Nephron progenitor cell (in vitro differentiated cells): Measurements from ENCODE around the gene CIAO2A.
"Not testable (repeated sequence)": the region's sequence is repeated elsewhere in the genome, so short reads cannot be mapped to it uniquely, and the experiment has no call there.

Source experiments
- DNase-seq: peaks from one replicate; pipeline ENCODE4 v3.0.0; 2021
- H3K27ac Mint-ChIP-seq: 2 replicates; pipeline ENCODE4 v1.8.0; 2021; ENCODE audit warnings: mild to moderate bottlenecking, moderate library complexity, mixed read lengths
- H3K27me3 Mint-ChIP-seq: 2 replicates; pipeline ENCODE4 v1.8.0; 2021; ENCODE audit warnings: mild to moderate bottlenecking, low read depth, mixed read lengths; ENCODE audit not compliant: poor library complexity
- H3K36me3 Mint-ChIP-seq: 2 replicates; pipeline ENCODE4 v1.8.0; 2021; ENCODE audit warnings: low read depth, mixed read lengths
- H3K4me1 Mint-ChIP-seq: 2 replicates; pipeline ENCODE4 v1.8.0; 2021; ENCODE audit warnings: mixed read lengths
- H3K4me3 Mint-ChIP-seq: 2 replicates; pipeline ENCODE4 v1.8.0; 2021; ENCODE audit warnings: mild to moderate bottlenecking, moderate library complexity, mixed read lengths
- H3K9me3 Mint-ChIP-seq: 2 replicates; pipeline ENCODE4 v1.8.0; 2021; ENCODE audit warnings: mild to moderate bottlenecking, moderate library complexity, mixed read lengths
- CTCF ChIP-seq: fragments of 200-600 bp; sonication (generic); IDR thresholded peaks from 2 replicates; pipeline ENCODE4 v1.5.0; 2021; ENCODE audit warnings: antibody characterized with exemption

CIAO2A gene

GRCh38 chr15:64117759-64118487 is 24.3 kb upstream of the CIAO2A start:
- TF ChIP-seq CTCF: no peak
- Mint-ChIP-seq H3K27me3 (no peaks in the 10 kb centered on the region), H3K27ac (no peak overlapping the region), H3K4me3 (no peak overlapping the region), H3K9me3 (no peaks in the 10 kb centered on the region), H3K36me3 (peaks cover 59% of the 10 kb centered on the region), H3K4me1 (peaks cover 7% of the 10 kb centered on the region)
- no peak for DNase-seq

GRCh38 chr15:64112904-64113303 is 19.3 kb upstream of the CIAO2A start:
- Mint-ChIP-seq H3K27ac (peak overlapping the region; percentile 62), H3K36me3 (peaks cover 41% of the 10 kb centered on the region)
- no peak for TF ChIP-seq CTCF

GRCh38 chr15:64112073-64112772 is 18.6 kb upstream of the CIAO2A start:
- Mint-ChIP-seq H3K27ac (peak overlapping the region; percentile 62), H3K9me3 (no peaks in the 10 kb centered on the region), H3K27me3 (no peaks in the 10 kb centered on the region), H3K4me1 (peaks cover 29% of the 10 kb centered on the region), H3K4me3 (no peak overlapping the region), H3K36me3 (peaks cover 38% of the 10 kb centered on the region)
- no peak for TF ChIP-seq CTCF
- no peak for DNase-seq

More at GRCh38 chr15:64112904-64113303, 19.3 kb upstream of the CIAO2A start:
- H3K27me3 Mint-ChIP-seq: no peaks in the 10 kb centered on the region
- DNase-seq: no peak
- H3K9me3 Mint-ChIP-seq: no peaks in the 10 kb centered on the region
- H3K4me1 Mint-ChIP-seq: peaks cover 29% of the 10 kb centered on the region
- no peak overlapping the region for H3K4me3 Mint-ChIP-seq

GRCh38 chr15:64111679-64112050 is 18.0 kb upstream of the CIAO2A start:
- peak overlapping the region; percentile 62 for H3K27ac Mint-ChIP-seq

GRCh38 chr15:64110950-64111678 is 17.5 kb upstream of the CIAO2A start:
- DNase-seq: no peak
- peak overlapping the region; percentile 62 for H3K27ac Mint-ChIP-seq

More at GRCh38 chr15:64111679-64112050, 18.0 kb upstream of the CIAO2A start:
- no peak for DNase-seq
- peaks cover 29% of the 10 kb centered on the region for H3K4me1 Mint-ChIP-seq
- TF ChIP-seq CTCF: no peak
- no peak overlapping the region for H3K4me3 Mint-ChIP-seq
- no peaks in the 10 kb centered on the region for H3K27me3 Mint-ChIP-seq
- H3K36me3 Mint-ChIP-seq: peaks cover 32% of the 10 kb centered on the region
- H3K9me3 Mint-ChIP-seq: no peaks in the 10 kb centered on the region

GRCh38 chr15:64110108-64110701 is 16.6 kb upstream of the CIAO2A start:
- H3K27me3 Mint-ChIP-seq, H3K4me3 Mint-ChIP-seq, DNase-seq, H3K9me3 Mint-ChIP-seq, H3K27ac Mint-ChIP-seq: not testable (repeated sequence)
- peaks cover 28% of the 10 kb centered on the region for H3K4me1 Mint-ChIP-seq
- H3K36me3 Mint-ChIP-seq: peaks cover 25% of the 10 kb centered on the region

More at GRCh38 chr15:64110950-64111678, 17.5 kb upstream of the CIAO2A start:
- Mint-ChIP-seq H3K27me3 (no peaks in the 10 kb centered on the region), H3K4me1 (peaks cover 33% of the 10 kb centered on the region), H3K4me3 (no peak overlapping the region), H3K9me3 (no peaks in the 10 kb centered on the region), H3K36me3 (peaks cover 30% of the 10 kb centered on the region)
- no peak for TF ChIP-seq CTCF
